ENCODE data around the gene SNX24. TPM values are rescaled to one million over a fixed set of nuclear protein-coding genes. Genes with fewer than 3 reads are reported as not detected.

SNX24 gene
- total and polyA plus RNA-seq, 8 donors, result 23.0 to 33.9 (median 26.9) TPM

DNA sequence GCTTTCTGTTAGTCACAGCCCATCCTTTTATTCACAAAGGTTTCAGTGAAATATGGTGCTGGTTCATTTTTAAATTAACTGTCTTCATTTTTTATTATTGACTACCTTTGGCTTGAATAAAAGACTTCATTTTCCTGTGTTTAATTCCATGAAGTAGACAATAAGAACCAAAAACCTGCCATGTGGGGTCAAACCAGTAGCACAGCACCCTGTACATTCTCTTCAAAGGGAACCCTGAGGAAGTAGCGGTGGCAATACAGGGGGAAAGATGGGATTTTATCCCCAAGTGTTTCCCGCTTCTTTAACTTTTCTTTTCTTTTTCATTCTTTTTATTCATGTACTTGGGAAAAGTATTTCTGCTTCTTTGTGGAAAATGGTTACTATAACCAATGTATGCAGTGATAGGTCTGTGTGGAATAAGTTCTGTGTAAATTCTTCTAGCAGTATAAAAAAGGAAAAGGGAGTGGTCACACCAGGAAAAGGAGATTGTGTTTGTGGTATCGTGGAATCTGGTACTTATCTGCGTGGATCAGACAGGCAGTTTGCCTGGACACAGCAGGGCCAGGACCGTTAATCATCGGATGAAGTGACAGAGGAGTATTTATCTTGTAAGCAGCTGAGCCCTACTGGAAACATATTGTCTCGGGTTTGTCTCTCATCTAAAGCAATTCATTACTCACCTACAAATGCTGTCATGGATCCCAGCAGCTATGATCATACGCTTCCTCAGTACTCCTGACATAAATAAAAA lies 96.9 kb downstream of the SNX24 start:
- no peaks in the 10 kb centered on the region for H3K27me3 ChIP-seq
- no peak overlapping the region for H3K4me3 ChIP-seq
- DNase-seq (no peak), ATAC-seq (peak; percentile 13)
- no peak overlapping the region for H3K27ac ChIP-seq
- H3K4me1 ChIP-seq, result peaks cover 4 to 15% of the 10 kb centered on the region in 2 donors
- intact Hi-C loops (cut with DNase I), result no loop called here
- TF ChIP-seq, protein P1, sequence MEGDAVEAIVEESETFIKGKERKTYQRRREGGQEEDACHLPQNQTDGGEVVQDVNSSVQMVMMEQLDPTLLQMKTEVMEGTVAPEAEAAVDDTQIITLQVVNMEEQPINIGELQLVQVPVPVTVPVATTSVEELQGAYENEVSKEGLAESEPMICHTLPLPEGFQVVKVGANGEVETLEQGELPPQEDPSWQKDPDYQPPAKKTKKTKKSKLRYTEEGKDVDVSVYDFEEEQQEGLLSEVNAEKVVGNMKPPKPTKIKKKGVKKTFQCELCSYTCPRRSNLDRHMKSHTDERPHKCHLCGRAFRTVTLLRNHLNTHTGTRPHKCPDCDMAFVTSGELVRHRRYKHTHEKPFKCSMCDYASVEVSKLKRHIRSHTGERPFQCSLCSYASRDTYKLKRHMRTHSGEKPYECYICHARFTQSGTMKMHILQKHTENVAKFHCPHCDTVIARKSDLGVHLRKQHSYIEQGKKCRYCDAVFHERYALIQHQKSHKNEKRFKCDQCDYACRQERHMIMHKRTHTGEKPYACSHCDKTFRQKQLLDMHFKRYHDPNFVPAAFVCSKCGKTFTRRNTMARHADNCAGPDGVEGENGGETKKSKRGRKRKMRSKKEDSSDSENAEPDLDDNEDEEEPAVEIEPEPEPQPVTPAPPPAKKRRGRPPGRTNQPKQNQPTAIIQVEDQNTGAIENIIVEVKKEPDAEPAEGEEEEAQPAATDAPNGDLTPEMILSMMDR (IDR thresholded peaks at IDR 0.05), result no peak
- H3K9me3 ChIP-seq, result no peaks in the 10 kb centered on the region
- H3K36me3 ChIP-seq, result no peaks in the 10 kb centered on the region

DNA sequence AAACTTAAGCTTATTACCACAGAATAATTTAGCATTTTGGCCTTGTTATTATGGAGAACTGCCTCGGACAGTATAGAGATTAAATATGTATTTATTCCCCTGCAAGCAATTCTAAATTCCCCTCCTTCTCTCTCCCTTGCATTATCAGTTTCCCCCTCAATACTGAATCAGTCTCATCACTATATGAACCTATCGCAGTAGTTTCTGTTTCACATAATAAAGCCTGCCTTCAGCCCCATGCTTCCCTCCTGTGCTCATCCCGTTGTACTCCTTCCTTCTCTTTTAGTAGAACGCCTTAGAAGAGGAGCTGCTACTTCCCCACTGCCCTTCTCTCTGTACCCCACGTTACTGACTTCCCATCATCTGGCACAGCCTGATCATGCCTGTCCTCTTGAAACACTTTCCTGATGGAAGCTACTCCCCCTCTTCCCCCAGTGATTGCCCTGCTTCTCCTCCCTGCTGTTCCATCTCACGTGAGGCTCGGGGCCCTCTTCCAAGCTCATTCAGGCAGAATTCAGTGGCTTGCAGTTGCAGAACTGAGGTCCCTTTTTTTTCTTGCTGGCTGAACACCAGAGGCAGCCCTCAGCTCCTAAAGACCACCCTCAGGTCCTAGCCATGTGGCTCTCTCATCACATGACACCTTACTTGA lies 97.8 kb downstream of the SNX24 start:
- H3K27ac ChIP-seq, result no peak overlapping the region
- intact Hi-C loops (cut with DNase I), result no loop called here
- no peak for ATAC-seq
- H3K4me3 ChIP-seq, result no peak overlapping the region
- TF ChIP-seq, protein P1 (IDR thresholded peaks at IDR 0.05), result no peak
- H3K36me3 ChIP-seq, result no peaks in the 10 kb centered on the region
- no peaks in the 10 kb centered on the region for H3K27me3 ChIP-seq
- DNase-seq, result no peak
- H3K9me3 ChIP-seq, result no peaks in the 10 kb centered on the region
- peaks cover 4 to 15% of the 10 kb centered on the region in 2 donors for H3K4me1 ChIP-seq

DNA sequence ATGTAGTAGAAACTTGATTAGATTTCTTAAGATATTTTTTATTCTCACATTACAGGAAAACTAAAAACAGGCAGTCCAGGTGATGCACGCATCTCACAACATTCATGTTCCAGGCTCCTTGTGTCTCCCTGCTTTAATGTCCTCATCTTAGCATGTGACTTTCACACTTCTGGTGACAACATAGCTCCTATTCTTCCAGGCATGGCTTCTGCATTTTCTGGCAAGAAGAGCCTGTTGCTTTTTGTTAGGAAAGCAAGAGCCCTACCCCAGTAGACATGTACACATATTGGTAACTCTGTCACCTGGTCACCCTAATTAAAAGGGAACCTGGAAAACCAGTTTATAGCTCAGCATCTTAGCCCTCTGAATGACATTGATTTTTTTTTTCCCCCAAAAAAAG lies 98.6 kb downstream of the SNX24 start:
- TF ChIP-seq, protein P1 (IDR thresholded peaks at IDR 0.05), result no peak
- Histone ChIP-seq H3K36me3 (no peaks in the 10 kb centered on the region), H3K4me3 (no peak overlapping the region), H3K27me3 (no peaks in the 10 kb centered on the region), H3K4me1 (peaks cover 4 to 15% of the 10 kb centered on the region in 2 donors), H3K9me3 (no peaks in the 10 kb centered on the region), H3K27ac (no peak overlapping the region)
- ATAC-seq (no peak), DNase-seq (no peak)
- intact Hi-C loops (cut with DNase I), result no loop called here

DNA sequence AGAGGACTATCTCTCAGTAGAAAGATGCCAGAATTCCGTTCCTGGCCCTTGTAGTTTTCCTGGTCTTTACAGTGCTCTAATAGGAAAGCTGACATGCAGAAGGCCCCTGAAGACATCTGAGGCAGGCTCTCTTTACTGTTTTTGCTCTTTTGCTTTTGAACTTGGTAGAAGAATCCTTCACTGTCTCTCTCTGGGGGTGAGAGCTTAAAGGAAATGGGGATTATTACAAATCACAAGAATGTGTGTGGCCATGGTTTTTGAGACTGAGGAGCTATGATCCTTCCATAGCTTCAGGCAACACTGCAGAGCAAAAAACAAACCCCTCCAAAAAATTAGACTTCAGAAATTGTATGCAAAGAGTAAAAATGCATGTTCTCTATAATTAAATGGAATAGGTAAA lies 102.0 kb downstream of the SNX24 start:
- ATAC-seq, result no peak
- peaks cover 4 to 9% of the 10 kb centered on the region in 2 donors for H3K4me1 ChIP-seq
- intact Hi-C loops (cut with DNase I), result no loop called here
- no peaks in the 10 kb centered on the region for H3K9me3 ChIP-seq
- TF ChIP-seq, protein P1 (IDR thresholded peaks at IDR 0.05), result no peak
- H3K4me3 ChIP-seq, result no peak overlapping the region
- DNase-seq, result peak in 1 of 4 donors; percentile 12
- H3K36me3 ChIP-seq, result no peaks in the 10 kb centered on the region
- no peaks in the 10 kb centered on the region for H3K27me3 ChIP-seq
- no peak overlapping the region for H3K27ac ChIP-seq

DNA sequence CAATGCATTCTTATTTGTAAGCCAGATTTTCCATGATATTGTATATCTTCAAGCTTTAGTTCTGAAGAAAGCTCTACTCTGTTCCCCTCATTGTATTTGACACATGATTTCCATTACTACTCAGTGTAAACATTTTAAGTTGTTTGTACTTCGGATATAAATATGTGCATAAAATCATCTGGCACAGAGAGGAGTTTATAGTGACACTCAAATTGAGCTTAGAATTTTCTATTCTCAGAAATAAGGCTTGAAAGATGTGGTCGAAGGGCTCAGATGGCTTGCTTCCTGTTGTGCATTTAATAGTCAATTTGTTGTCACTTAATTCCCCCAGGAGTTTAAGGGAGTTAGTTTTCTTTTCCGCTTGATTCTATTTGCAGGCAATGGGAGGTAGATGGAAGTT lies 102.4 kb downstream of the SNX24 start:
- no peak for DNase-seq
- Histone ChIP-seq H3K4me1 (peaks cover 4 to 5% of the 10 kb centered on the region in 2 donors), H3K4me3 (no peak overlapping the region), H3K27ac (no peak overlapping the region), H3K27me3 (no peaks in the 10 kb centered on the region), H3K9me3 (no peaks in the 10 kb centered on the region), H3K36me3 (no peaks in the 10 kb centered on the region)
- intact Hi-C loops (cut with DNase I), result no loop called here
- ATAC-seq, result no peak
- TF ChIP-seq, protein P1 (IDR thresholded peaks at IDR 0.05), result no peak
